ENCODE results near the gene RHBDF1.

- TF ChIP-seq RFX5 (IDR thresholded peaks at IDR 0.05) (no peak), MAX (IDR thresholded peaks at IDR 0.05) (no peak), CTCF (IDR thresholded peaks at IDR 0.05) (no peak), PHF8 (IDR thresholded peaks at IDR 0.05; ENCODE audit: borderline replicate concordance, low read depth) (no peak), JUN (IDR thresholded peaks at IDR 0.05) (no peak)
Measured at GRCh38 chr16:83060-83603, 10.7 kb upstream of the RHBDF1 start.
